GM18502 (cell line): ENCODE measurements around the gene ABHD16A.

ENCODE experiments used
- ATAC-seq: cut with Tn5 transposase; IDR thresholded peaks from one replicate; pipeline ENCODE4 v1.9.1; 2021; ENCODE audit warnings: mild to moderate bottlenecking; ENCODE audit not compliant: unreplicated experiment, poor library complexity

The ABHD16A gene

DNA sequence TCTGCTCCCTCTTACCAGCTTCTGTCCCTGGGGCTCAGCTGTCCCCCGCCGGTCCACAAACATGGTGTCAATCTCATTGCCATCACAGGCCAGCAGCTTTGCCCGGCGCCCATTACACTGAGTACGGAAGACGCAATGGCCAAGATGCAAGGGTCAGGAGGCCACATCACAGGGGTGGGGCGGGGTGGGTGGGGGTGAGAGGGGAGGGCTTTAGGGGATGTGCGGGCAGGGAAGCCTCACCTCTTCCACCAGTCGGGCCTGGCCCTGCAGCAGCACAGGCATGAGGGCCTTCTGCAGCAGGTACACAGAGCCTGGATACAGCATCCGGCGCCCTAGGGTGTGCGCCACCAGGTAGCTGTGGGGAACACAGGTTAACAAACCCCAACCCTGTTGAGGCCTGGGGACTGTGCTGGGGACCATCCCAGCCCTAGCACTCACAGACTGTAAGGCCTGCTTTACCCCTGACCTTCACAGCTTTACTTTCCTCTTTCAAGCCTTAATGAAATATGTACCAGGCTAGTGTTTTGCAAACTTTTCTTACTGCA is 11.5 kb downstream of the ABHD16A start:
- ATAC-seq, result no peak

DNA sequence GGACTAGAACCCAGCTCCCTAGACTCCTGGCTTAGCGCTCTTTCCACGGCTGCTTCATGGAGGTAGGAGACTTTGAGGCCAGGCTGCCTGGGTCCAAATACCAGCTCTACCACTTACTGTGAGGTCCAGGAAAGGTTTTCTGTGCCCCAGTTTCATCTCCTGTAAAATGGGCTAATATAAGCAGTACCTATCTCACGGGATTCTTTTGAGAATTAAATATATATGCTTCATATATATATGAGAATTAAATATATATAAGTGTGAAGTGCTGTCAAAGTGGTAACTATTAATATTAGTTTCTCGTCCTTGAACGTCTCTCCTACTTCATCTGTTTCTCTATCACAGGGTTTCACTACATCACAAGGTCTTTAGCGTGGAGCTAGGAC is 12.1 kb downstream of the ABHD16A start:
- ATAC-seq, result no peak

GRCh38 chr6:31690231-31691077 is 12.7 kb downstream of the ABHD16A start:
- ATAC-seq, result no peak

GRCh38 chr6:31689249-31690110 is 13.6 kb downstream of the ABHD16A start:
- ATAC-seq, result no peak

DNA sequence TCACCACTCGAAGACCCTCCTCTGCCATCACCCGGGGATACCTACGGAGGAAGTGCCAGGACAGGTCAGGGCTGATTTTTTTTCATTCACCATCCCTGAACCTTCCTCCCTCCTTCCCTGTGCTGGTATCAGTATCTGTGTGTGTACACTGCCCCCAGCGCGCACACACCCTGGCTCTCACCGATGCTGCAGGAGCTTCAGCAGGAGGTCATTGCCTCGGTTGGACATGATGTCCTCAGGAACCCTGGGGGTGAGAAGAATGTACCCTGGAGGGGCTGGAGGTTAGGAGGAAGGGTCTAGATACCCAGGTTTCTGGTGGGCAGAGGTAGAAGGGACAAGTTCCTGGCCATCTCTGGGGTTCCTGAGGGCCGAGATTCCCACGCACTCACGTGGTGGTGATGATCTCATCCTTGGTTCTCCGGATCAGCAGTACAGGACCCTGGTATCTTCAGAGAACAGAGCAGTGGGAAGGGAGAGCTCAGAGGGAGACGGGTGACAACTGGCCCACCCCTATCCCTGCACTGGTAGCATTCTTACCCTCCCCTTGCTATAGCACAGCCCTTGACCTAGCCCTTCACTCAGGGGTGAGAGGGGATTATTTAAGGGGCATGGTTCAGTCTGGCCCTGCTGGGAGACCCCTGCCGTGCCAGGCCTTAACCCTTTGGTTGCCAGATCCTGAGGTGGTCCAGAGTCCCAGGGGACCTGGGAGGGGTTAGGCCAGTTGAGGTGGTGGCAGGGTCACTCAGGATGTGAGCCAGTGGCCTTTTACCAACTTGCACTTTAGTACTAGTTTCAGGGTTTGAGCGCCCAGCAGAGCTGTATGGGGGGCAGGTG is 15.0 kb downstream of the ABHD16A start:
- ATAC-seq, result no peak

DNA sequence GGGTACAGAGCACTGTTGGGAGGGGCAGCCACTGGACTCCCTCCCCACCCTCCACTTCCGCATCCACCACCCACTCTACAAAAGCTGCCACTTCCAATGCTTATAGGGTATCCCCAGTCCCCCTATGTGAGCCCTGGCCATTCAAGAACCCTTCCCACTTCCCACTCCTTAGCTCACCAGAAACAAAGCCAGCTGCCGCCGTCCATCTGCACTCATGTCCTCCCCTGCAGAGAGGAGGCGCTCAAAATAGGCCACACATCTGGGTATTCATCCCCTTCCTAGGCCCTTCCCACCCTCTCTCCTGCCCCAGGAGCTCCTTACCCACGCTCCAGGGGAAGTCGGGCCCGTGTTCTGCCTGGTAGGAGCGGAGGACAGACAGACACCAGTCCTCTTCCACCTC is 15.8 kb downstream of the ABHD16A start:
- no peak for ATAC-seq

DNA sequence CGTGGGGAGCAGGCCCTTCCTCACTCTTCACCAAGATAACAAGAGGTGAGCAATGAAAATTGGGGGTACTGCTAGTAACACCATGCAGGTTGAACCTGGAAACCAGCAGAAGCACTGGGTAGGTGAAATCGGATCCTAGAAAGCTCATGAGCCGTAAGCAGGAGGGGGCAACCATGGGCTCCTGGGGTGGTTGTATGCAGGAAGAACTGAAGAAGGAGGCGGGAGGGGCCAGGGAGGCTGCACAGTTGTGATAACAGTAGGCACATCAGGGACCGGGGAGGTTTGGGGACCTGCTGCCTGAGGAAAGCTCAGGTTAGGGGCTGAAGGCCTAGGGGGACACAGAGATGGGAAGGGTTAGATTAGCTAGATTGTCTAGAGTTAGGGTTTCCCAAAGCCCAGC is 16.6 kb downstream of the ABHD16A start:
- no peak for ATAC-seq

GRCh38 chr6:31683591-31683990 is 19.5 kb downstream of the ABHD16A start:
- ATAC-seq, result no peak

- no peak for ATAC-seq
These were observed 21.9 kb downstream of the ABHD16A start for GRCh38 chr6:31681135-31681671.

- no peak for ATAC-seq
These were observed 22.6 kb downstream of the ABHD16A start, which contains the start of gene LY6G5C for GRCh38 chr6:31680226-31681134. Gene LY6G5C, minus strand, starts transcription at chr6:31681067. Its CDS starts 694 bp downstream, at chr6:31680373.

DNA sequence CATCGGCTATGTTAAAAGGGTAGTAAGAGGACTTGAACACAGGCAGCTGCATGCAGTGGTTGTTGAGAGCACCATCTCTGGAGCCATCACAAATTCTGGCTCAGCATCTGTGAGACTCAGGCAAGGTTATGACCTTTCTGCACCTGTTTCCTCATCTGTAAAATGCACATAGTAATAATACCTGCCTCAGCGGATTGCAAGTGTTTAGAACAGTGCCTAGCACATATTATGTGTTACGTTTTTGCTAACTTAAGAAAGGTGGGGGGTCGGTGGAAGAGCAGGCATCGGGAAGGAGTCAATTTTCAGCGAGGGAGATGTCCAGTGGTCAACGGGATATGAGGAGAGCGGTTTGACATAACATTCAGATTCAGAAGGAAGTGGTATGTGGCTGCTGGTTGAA is 25.2 kb downstream of the ABHD16A start:
- ATAC-seq, result no peak

- ATAC-seq, result no peak
These were observed 26.2 kb downstream of the ABHD16A start for GRCh38 chr6:31676904-31677303.

DNA sequence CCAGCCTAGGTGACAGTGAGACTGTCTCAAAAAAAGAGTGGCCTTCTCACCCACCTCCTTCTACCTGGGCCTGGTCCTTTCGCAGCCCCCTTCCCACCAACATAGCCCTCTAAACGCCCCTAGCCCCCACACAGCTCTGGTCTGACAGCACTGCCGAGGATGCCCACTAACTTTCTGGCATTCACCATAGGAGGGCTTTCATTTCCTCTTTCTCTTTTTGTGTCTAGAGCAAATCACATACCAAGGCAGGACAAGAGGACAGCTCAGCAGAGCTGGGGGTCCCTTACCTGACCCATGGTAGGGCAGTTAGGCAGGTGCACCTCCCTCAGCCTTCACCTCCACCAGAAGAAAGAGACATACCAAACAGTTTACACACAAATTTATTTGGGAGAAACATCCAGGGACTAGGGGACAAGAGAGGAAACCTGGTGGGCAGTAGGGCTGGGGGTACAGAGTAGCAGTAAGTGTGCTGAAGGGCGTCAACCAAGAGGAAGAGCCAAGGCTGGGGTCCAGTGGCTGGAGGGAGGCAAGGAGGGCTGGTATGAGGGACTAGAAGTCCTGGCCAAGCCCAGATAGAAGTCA is 26.7 kb downstream of the ABHD16A start:
- ATAC-seq, result no peak

- no peak for ATAC-seq
These were observed 33.4 kb downstream of the ABHD16A start, which contains the start of gene LY6G5B for GRCh38 chr6:31669676-31670075. Gene LY6G5B, plus strand, starts transcription at chr6:31669976. Its CDS starts 975 bp downstream, at chr6:31670951.

DNA sequence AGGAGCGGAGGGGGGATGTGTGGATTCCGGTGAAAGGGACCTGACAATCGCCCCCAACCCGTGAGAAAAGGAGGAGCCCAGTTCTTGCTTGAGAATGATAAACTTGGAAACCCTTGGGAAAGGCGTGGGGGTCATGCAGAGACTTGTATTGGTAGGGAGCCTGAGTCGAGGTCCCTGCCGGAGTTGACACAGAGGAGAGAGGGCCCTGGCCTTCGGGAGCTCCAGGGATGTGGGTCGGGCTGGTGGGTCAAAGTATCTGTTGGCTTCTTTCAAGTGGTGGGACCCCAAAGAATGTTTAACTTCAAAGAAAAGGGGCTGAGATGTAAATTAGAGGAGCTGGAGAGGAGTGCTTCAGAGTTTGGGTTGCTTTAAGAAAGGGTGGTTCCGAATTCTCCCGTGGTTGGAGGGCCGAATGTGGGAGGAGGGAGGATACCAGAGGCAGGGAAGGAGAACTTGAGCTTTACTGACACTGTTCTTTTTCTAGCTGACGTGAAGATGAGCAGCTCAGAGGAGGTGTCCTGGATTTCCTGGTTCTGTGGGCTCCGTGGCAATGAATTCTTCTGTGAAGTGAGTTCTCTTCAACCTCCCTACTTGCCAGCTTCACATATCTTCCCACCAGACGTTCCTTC is 36.7 kb downstream of the ABHD16A start:
- no peak for ATAC-seq

DNA sequence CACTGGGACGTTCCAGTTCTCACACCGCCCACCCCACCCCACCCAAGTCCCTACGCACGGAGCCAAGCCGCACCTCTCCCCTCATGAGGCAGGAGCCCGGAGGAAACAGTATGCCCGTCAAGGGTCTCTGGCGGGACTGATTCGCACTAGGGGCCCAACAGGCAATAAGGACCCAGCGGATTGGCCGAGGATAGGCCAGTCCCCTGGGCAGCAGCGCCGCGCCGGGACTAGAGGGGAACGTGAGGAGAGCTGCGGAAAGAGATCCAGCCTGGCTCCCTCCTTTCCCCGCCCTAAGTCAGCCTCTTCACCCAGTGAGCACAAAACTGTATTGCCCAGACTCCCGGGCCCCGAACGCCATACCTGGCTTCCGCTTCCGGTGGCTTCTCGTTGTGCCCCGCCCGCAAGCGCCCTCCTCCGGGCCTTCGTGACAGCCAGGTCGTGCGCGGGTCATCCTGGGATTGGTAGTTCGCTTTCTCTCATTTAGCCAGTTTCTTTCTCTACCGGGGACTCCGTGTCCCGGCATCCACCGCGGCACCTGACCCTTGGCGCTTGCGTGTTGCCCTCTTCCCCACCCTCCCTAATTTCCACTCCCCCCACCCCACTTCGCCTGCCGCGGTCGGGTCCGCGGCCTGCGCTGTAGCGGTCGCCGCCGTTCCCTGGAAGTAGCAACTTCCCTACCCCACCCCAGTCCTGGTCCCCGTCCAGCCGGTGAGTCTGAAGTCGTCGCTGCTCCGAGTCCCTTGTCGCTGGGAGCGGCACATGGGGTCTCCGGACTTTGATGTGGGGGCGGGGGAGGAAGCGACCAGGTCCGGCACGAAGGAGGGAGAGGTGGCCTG is 37.4 kb downstream of the ABHD16A start, which contains the start of gene CSNK2B:
TSS of gene CSNK2B (plus strand) at position 580 of the 836 bp plus-strand sequence. CDS start 752 bp downstream, outside the sequence.
- peak; percentile 79 for ATAC-seq
